LNCaP clone FGC (cell line): ENCODE measurements around the gene ADGRF3.
"Not testable (repeated sequence)": the region's sequence is repeated elsewhere in the genome, so short reads cannot be mapped to it uniquely, and the experiment has no call there.

Source experiments
- DNase-seq: peaks from one replicate; pipeline ENCODE4 v3.0.0-alpha.2; 2011; ENCODE audit warnings: low read depth
- H3K4me3 ChIP-seq: 2 replicates; pipeline ENCODE4 v1.5.1; 2011; ENCODE audit warnings: mild to moderate bottlenecking, low read depth, low read length, control low read depth
- CTCF ChIP-seq: IDR thresholded peaks from 2 replicates; pipeline ENCODE4 v1.5.1; 2012; ENCODE audit warnings: mild to moderate bottlenecking; ENCODE audit not compliant: control insufficient read depth, insufficient read depth; ENCODE audit errors: extremely low read depth

The ADGRF3 gene

GRCh38 chr2:26269571-26270158, 76.9 kb downstream of the ADGRF3 start:
- no peak for TF ChIP-seq CTCF
- DNase-seq = no peak
- H3K4me3 ChIP-seq = no peak overlapping the region

DNA sequence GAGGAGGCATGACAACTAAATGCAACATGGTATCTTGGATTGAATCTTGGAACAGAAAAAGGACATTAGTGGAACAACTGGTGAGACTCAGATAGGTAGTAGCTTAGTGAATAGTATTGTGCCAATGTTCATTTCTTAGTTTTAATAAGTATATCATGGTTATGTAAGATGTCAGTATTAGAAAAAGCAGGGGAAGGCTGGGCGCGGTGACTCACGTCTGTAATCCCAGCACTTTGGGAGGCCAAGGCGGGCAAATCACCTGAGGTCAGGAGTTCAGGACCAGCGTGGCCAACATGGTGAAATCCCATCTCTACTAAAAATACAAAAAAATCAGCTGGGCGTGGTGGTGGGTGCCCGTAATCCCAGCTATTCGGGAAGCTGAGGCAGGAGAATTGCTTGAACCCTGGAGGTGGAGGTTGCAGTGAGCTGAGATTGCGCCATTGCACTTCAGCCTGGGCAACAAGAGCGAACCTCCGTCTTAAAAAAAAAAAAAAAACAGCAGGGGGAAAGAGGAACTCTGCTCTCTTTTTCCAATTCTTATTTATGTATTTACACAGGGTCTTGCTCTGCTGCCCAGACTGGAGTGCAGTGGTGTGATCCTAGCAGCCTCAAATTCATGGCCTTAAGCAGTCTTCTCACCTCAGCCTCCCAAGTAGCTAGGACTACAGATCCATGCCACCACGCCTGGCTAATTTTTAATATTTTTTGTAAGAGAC, 77.8 kb downstream of the ADGRF3 start:
- H3K4me3 ChIP-seq, DNase-seq: not testable (repeated sequence)

DNA sequence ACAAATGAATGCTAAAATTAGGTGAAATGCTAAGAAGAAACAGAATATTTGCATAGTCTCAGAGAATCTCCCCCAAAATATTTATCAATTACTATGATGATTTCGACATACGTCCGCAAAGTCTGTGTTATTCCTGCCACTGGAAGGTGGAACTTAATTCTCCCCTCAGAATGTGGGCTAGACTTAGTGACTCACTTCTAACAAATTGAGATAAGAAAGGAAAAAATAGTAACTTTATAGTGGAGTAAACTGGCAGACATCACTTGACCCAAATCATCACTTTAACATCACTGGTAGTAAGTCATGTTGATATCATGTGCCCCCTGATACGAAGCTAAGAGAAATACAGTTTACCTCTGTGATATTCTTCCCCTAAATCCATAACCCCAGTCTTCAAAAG, 78.4 kb downstream of the ADGRF3 start:
- H3K4me3 ChIP-seq = no peak overlapping the region
- TF ChIP-seq CTCF = no peak
- no peak for DNase-seq

- not testable (repeated sequence) for DNase-seq, H3K4me3 ChIP-seq
Measured at GRCh38 chr2:26258836-26259235, 87.8 kb downstream of the ADGRF3 start.
